Measurements from ENCODE around the gene LMBR1.
"Not testable (repeated sequence)": the region's sequence is repeated elsewhere in the genome, so short reads cannot be mapped to it uniquely, and the experiment has no call there.

LMBR1 gene

DNA sequence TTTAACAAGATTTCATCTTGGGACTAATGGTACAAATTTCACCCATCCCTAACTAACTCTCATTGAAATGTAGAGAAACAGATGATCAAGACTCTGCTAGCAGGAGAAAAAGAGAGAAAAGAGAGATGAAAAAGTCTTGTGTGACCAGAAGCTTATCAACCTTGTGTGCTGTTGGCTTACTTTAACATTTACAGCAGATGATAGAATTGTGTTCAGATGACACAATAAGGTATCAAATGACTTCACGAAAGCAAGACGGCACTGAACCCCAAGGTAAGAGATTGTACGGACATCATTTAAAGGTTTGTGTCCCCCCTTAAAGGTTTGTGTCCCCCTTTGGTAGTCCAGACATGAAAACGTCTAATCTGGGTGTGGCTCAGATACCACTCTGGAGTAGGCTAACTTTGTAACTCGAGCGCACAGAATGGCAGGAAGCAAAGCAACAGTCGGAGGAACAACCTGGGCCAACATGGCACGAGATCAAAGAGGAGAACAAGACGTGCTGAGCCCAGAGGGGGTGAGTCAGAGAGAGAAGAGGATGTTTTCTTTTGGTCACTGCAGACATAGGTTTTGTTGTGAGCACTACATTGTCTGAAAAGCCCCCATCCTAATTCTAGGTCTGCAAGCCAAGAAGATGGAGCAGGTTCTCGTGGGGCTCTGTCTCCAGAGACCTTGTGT, 10.4 kb upstream of the LMBR1 start:
- no peak for DNase-seq

DNA sequence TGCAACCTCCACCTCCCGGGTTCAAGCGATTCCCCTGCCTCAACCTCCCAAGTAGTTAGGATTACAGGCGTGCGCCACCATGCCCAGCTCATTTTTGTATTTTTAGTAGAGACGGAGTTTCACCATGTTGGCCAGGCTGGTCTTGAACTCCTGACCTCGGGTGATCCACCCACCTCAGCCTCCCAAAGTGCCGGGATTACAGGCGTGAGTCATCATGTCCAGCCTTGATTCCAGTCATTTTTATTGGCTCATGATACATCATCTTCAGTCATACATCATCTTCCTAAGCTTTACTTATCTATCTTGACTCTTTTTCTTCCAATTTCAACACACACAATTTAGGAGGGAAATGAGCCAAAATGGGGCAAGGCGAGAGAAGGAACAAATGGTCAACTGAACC, 7.1 kb upstream of the LMBR1 start:
- not testable (repeated sequence) for DNase-seq

DNA sequence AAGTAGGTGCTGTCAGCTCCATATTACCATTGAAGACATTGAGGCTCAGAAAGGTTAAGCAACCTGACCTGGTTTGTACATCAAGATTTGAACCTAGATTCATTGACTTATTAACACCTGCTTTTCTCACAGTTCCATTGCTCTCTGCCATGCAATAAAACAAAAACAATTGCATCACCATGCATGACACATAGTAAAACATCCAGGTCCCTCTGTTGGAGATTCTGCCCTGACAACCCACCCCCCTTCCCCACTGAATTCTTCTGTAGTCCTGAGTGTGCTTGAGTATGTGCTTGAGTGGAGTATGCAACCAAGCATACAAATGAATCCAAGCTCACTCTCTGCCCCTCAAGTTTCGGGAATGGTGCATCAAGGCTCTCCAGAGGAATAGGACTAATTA, 6.0 kb upstream of the LMBR1 start:
- DNase-seq = no peak

DNA sequence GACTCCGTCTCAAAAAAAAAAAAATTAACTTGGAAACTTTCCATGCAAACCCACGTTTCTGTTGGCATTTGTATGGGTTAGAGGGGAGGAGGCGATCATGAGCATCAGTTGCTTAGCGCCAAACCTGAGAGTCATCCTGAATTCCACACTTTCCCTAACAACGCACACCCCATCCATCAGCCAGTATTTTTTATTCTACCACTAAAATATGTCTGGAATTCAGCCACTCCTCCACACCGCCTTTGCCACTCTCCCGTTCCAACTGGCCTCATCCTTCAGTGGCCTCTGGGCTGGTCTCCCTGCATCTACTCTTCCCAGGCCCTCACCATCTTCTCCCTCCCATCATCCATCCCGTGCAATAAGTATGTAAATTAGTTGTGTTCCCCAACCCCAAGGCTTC, 4.7 kb upstream of the LMBR1 start:
- no peak for DNase-seq

DNA sequence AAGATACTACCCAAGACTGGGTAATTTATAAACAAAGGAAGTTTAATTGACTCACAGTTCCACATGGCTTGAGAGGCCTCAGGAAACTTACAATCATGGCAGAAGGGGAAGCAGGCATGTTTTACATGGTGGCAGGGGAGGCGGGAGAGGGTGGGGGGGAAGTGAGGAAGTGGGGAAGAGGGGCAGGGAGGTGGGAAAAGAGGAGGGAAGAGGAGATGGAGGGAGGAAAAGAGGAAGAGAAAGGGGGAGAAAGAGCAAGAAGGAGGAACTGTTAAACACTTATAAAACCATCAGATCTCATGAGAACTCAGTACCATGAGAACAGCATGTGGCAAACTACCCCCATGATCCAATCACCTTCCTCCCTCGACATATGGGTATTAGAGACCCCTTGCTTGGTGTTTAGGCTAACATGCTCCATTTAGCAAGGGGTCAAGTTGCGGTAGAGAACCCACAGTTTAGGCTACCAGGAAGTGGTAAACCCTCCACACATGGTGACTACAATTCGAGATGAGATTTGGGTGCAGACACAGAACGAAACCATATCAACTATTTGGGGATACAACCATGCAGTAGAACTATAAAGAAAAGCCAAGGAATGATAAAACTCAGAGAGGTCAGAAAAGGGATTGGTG, 3.5 kb upstream of the LMBR1 start:
- no peak for DNase-seq

DNA sequence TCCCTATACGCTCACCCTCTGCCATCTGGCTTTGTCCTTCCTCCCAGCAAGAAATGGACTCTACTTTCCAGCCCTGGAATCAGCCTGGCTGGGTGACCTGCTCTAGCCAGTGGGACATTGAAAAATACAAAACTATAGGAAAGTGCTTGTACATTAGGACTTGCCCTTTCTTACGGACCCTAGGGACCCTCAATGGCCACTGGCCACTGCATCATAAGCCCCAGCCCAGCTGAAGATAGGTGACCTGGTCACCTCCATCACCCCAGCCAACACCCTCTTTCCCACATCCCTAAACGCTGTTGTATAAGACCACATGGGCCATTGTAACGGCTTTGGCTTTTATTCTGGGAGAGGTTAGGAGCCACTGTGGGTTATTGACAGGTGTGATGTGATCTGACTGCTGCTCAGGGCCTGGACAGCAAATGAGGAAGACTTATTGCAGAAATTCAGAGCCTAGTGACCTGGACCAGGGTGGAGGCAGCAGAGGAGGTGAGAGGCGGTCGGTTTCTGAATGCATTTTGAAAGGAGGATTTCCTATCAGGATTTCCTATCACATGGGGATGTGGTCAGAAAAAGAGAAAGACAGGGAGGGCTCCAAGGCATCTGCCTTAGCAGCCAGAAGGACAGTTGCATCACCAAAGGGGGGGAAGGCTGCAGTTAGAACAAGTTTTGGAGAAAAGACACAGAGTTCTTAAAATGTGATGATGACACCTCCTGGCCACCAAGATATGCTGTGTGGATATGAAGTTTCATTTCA, 2.2 kb upstream of the LMBR1 start:
- no peak for DNase-seq

DNA sequence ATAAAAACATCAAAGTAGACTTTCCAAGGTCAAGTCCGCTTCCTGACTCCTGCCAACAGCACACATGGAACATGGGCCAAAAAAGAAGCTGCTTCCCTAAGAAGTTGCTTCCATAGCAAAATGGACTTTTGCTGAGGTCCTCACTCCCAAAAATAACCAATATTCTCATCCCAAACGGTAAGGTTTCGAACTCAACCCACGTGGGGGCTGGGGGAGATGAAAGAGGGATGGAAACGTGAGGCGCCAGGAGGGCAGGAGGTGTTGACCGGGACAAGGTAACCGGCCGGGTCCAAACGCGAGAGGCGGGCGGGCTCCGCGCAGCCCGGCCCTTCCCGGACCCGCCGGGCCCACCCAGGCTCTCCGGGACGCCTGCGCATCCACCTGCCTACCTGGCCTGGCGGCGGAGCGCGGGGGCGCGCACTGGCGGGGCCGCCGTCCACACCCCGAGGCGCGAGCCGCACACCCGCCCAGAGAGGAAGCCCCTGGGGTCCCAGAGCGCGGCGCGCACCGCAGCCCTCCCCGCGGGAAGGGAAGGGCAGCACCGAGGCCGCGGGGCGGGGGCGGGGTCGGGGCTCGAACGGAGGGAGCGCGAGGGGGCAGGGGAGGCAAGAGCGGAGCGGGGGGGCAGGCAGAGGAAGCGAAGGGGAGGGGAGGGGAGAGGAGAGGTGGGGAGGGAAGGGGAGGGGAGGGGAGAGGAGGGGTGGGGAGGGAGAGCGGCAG, 742 bp downstream of the LMBR1 start:
- DNase-seq = peak; percentile 44

DNA sequence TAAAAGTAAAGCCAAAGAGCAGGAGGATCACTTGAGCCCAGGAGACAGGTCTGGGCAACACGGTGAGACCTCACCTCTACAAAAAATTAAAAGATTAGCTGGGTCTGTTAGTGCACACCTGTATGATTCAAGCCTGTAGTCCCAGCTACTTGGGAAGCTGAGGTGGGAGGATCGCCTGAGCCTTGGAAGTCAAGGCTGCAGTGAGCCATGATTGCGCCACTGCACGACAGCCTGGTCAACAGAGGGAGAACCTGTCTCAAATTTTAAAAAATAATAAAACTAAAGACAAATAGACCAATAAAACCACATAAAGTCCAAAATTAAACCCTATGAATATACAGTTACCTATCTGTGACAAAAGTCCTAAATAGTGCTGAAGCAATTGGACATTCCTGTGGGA, 3.2 kb downstream of the LMBR1 start:
- DNase-seq = no peak

DNA sequence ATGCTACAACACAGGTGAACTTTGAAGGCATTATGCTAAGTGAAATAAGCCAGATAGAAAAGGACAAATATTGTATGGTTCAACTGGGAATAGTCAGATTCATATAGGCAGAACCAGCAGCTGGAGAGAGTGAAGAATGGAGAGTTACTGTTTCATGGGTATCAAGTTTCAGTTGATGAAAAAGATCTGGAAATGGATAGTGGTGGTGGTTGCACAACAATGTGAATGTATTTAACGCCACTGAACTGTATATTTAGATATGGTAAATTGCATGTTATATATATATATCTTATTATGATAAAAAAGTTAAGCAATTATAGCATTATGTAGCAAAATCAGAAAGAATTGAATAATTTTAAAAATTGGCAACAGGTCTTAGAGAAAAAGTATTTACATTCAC, 3.9 kb downstream of the LMBR1 start:
- DNase-seq = peak; percentile 22

DNA sequence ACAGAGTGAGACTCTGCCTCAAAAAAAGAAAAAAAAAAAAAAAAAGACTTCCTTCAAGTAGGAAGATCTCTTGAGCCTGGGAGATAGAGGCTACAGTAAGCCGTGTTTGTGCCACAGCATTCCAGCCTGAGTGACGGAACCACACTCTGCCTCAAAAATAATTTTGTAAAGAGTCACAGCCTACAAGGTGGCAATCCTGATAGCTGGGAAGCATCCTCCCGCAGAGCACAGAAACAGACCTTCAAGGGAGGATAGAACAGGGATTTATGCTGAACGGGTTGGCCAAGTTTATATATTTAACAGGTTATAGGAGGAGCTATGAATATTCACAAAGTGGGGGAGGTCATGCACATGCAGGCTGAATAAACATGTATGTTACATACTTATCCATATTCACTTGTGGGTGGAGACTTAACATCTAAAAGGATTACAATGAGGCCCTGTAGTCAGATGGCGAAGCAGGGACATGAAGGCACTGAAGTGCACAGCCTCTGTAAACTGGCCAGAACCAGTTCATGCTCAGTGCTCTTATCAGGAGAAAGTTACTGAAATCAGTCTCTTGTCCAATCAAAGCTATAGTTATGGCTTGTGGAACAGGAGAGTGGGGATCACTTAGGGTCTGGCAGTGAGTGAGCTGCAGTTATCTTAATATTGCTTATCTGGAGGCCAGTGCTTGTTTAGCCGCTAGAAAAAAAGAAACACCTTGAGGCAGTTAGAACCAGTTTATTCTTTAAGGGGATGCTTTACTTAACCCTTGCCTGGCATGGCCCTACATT, 6.8 kb downstream of the LMBR1 start:
- no peak for DNase-seq

DNA sequence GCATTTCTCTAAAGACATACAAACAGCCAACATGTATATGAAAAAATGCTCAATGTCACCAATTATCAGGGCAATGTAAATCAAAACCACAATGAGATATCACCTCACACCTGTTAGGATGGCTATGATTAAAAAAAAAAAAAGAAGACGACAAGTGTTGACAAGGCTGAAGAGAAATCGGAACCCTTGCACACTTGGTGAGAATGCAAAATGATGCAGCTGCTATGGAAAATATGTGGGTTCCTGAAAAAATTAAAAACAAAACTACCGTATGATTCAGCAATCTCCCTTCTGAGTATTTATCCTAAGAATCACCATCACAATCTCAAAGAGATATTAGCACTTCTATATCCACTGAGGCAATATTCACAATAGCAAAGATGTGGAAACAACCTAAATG, 11.3 kb downstream of the LMBR1 start:
- no peak for DNase-seq

DNA sequence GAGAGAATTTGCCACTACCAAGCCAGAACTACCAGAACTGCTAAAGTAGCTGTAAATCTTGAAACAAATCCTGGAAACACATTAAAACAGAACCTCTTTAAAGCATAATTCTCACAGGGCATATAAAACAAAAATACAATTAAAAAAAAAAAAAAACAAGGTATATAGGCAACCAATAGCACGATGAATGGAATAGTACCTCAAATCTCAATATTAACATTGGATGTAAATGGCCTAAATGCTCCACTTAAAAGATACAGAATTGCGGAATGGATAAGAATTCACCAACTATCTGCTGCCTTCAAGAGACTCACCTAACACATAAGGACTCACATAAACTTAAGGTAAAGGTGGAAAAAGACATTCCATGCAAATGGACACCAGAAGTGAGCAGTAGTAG, 17.2 kb downstream of the LMBR1 start:
- no peak for DNase-seq

DNA sequence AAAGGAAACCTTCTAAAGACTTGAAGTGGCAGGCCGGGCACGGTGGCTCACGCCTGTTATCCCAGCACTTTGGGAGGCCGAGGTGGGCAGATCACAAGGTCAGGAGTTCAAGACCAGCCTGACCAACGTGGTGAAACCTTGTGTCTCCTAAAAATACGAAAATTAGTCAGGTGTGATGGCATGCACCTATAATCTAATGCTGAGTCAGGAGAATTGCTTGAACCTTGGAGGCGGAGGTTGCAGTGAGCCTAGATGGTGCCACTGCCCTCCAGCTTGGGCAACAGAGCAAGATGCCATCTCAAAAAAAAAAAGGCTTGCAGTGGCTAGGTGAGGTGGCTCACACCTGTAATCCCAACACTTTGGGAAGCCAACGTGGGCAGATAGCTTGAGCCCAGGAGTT, 24.6 kb downstream of the LMBR1 start:
- not testable (repeated sequence) for DNase-seq

DNA sequence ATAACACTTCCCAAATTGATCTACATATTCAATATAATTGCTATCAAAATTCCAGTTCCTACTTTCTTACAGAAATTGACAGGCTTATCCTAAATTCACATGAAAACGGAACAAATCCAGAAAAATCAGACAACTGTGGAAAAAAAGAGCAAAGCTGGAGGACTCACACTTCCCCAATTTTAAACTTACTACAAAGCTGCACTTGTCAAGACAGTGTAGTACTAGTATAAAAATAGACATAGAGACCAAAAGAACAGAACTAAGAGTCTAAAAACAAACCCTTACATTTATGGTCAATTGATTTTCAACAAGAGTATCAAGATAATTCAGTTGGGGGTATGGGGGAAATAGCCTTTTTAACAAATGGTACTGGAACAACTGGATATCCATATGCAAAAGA, 27.5 kb downstream of the LMBR1 start:
- DNase-seq = no peak

DNA sequence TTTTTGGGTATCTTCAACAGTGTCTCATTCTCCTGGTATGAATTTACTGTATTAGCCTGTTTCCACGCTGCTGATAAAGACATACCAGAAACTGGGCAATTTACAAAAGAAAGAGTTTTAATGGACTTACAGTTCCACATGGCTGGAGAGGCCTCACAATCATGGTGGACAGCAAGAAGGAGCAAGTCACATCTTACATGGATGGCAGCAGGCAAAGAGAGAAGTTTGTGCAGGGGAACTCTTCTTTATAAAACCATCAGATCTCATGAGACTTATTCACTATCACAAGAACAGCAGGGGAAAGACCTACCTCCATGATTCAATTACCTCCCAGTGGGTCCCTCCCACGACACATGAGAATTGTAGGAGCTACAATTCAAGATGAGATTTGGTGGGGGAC, 31.0 kb downstream of the LMBR1 start:
- not testable (repeated sequence) for DNase-seq

DNA sequence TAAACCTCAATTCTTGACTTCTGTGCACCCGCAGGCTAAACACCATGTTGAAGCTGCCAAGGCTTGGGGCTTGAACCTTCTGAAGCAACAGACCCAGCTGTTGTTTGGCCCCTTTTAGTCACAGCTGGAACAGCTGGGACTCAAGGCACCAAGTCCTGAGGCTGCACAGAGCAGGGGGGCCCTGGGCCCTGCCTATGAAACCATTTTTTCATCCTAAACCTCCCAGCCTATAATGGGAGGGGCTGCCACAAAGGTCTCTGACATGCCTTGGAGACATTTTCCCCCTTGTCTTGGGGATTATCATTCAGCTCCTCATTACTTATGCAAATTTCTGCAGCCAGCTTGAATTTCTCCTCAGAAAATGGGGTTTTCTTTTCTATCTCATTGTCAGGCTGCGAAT, 31.8 kb downstream of the LMBR1 start:
- no peak for DNase-seq

DNA sequence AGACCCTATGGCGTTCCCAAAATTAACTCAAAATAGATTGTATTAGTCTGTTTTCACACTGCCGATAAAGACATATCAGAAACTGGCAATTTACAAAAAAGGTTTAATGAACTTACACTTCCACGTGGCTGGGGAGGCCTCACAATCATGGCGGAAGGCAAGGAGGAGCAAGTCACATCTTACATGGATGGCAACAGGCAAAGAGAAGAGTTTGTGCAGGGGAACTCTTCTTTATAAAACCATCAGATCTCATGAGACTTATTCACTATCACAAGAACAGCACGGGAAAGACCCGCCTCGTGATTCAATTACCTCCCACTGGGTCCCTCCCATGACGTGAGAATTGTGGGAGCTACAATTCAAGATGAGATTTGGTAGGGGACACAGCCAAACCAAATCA, 32.9 kb downstream of the LMBR1 start:
- DNase-seq = not testable (repeated sequence)

DNA sequence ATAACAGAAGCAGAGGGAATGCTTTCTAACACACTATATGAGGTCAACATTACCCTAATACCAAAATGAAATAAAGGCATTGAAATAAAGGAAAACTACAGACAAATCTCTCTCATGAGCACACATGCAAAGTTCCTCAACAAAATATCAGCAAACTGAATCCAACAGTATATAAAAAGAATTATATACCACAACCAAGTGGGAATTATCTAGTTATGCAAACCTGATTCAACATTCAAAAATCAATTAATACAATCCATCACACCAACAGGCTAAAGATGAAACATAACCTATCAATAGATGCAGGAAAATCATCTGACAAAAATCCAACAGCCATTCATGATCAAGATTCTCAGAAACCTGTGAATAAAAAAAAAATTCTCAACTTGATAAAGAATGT, 34.5 kb downstream of the LMBR1 start:
- DNase-seq = no peak

DNA sequence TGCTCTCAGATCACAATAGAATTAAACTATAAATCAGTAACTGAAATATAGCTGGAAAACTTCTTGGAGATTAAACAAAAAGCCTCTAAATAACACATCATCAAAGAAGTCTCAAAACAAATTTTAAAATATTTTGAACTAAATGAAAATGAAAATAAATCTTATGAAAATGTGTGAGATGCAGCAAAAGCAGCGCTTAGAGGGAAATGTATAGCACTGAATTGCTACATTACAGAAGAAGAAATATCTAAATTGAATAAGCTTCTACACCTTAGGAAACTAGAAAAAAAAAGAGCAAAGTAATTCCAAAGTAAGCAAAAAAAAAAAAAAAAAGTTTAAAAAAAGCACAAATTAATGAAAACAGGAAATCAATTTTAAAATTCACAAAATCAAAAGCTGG, 35.2 kb downstream of the LMBR1 start:
- DNase-seq = no peak

DNA sequence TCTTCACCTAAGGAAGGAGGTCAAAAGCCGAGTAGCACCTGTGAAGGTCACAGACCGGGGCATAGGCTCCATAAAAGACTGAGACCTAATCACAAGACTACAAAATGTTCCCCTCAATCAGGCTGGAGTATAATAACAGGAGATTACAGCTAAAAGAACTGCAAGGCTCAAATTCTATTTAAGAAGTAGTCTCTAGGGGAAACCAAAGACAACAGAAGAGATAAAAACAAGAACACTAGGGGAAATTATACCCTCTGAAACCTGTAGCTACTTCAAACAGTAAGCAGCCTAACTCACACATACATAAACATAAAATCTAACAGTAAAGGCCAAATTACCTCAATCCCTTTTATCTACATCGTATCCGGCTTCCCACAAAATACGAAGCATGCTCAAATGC, 38.3 kb downstream of the LMBR1 start:
- DNase-seq = no peak

DNA sequence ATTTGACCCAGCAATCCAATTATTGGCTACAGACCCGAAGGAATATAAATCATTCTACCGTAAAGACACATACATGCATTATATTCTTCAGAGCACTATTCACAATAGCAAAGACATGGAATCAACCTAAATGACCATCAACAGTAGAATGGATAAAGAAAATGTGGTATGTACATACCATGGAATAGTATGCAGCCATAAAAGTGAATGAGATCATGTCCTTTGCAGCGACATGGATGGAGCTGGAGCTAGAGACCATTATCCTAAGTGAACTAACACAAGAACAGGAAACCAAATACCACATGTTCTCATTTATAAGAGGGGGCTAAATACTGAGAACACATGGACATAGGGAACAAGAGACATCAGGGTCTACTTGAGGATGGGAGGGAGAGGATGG, 44.0 kb downstream of the LMBR1 start:
- no peak for DNase-seq

DNA sequence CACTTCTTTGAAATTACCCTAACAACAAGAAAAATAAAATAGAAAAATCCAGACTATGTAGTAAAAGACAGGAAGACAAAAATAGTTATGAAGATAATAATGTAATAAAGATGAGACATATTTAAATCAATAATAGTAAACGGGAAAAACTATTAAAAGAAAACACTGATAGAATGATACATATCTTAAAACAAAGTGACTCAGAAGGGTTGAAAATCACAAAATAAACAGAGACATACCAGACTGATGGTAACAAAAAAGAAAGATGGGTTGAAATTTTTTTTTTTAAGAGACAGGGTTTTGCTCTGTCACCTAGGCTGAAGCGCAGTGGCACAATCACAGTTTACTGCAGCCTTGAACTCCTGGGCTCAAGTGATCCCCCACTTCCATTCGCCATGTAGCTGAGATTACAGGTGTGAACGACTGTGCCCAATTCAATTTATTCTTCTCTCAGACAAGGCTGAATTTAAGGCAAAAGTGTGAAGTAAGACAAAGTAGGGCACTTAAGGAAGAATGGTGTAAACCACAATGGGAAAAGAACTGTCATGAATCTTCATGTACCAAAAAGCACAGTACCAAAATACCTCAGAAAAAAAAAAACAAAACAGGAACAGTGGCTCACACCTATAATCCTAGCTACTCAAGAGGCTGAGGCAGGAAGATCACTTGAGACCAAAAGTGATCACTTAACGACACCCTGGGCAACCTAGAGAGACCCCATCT, 47.4 kb downstream of the LMBR1 start:
- DNase-seq = no peak

Measured in NCI-H1105 treated with DMSO at 0.1 percent for 48 hours (cell line).